Nasal cavity respiratory epithelium epithelial cell of viscerocranial mucosa (primary cell): Measurements from ENCODE around the gene TOM1. TPM values are rescaled to one million over a fixed set of nuclear protein-coding genes. Genes with fewer than 3 reads are reported as not detected.

Experiments used
- total RNA-seq: library from RNA; depleted of rRNA; stranded (reverse); fragments of >200 nt; gene quantifications from 2 replicates; pipeline ENCODE4 v1.2.3, GENCODE V29; 2014

TOM1 gene
- 29.0 and 39.2 TPM in 2 replicates for total RNA-seq

DNA sequence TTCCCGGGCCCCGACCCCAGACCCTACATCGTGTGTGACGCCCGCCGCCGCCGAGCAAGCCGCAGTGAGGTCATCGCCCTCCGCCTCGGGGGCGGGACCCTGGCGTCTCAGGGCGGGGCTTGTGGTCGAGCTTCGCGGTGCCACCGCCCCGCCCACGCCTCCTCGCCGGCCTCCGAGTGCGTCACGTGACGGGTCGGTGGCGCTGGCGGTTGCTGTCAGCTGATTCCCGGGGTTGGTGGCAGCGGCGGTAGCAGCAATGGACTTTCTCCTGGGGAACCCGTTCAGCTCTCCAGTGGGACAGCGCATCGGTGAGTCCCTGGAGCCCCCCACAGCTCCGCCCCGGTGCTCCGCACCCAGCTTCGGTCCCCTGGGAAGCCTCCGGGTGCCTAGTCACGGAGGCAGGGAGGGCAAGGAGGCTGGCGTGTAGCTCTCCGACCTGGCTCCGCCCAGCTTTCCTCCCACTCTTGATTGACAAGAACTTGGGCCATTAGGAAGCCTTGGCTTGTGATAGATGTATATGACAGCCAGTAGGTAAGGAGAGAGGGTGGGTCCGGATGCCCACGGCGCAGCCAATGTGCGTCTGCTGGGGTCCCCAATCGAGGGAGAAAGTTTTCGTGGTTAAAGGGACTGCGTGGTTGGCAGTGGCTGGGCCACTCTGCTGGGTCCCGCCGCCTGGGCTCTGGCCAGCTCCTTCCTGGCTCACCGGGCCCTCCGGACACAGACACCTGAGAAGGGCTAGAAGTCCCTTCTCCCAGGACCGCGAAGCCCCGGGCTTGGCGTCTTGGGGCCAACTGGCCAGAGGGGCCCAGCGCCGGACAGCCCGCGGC, at the start of gene TOM1:
Gene TOM1, plus strand, starts transcription at position 222 of the 827 bp plus-strand sequence. Its CDS starts 35 bp downstream, at position 257.

DNA sequence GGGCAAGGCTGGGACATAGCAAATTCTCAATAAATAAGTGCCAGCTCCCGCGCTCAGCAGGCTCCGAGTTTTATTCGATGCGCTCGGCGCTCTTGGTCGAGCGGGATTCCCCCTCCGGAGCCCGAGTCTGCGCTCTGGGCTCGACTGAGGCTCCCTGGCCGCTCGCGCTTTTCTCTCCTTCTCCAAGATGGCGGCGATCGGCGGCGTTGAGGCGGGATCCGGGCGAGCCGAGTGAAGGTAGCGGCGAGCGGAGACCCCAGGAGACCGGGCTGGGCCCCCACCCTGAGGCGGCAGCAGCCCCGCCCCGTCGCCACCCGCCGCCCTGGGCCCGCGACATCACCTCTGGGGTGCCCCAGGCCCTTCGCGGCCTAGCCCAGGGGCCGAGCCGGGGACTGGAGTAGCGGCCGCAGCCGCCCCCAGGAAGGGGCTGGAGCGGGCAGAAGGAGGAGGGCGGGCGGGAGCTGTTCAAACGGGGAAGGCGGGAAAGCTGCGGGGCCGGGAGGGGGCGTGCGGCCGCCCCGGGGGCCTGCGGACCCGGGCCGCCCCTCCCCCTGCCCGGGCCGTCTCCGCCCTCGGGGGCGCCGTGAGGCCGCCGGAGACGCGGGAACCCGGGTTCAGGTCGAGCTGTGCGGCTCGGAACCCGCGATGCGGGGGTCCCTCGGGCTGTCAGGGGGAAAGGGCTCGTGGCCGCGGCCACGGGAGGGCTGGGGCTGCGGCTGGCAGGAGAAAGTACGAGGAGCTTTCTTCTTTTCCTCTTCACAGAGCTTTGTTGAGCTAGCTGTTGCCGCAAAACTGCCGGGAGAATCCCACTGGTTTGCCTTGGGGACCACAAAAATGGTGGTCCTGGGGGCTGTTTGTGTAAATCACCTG, 42.1 kb upstream of the TOM1 start, which contains the start of gene HMGXB4:
Gene HMGXB4, plus strand, starts transcription at position 173 of the 870 bp plus-strand sequence. CDS start 4,898 bp downstream, outside the sequence.

DNA sequence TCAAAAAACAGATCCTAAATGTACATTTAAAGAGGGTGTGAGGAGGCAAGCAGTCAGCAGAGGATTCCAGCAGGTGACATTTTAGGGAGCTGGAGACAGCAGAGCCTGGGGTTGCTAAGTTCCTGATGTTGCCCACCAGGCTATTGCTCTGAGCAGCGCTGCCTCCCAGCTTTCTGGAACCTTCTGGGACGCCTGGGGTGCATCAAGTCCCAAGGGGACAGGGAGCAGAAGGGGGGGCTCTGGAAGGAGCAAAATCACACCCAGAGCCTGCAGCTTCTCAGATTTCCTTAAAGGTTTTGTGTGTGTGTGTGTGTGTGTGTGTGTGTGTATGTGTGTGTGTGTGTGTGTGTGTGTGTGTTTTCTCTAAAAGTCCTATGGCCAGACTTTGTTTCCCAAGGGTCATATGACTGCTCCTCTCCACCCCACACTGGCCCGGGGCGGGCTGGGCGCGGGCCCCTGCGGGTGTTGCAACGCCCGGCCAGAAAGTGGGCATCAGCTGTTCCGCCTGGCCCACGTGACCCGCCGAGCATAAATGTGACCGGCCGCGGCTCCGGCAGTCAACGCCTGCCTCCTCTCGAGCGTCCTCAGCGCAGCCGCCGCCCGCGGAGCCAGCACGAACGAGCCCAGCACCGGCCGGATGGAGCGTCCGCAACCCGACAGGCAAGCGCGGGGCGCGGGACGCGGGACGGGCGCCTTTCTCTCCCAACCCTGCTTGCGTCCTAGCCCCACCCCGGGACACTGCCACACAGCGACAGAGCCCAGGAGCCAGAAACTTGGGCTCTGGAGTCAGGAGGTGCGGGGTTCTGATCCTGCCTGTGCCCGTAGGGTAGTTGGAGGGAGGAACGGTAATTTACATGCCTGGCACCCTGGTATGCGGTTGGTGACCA, 81.1 kb downstream of the TOM1 start, which contains the start of gene HMOX1:
Gene HMOX1, plus strand, starts transcription at position 560 of the 887 bp plus-strand sequence. Its CDS starts 78 bp downstream, at position 638.

Other genes starting within 250 kb of the TOM1 start
- gene ISX, start 233.7 kb upstream of the TOM1 start, total RNA-seq = not detected in 2 replicates
- 18.9 and 21.5 TPM in 2 replicates for gene HMGXB4, start 42.4 kb upstream of the TOM1 start, total RNA-seq
- 6.2 and 13.7 TPM in 2 replicates for gene HMOX1, start 81.2 kb downstream of the TOM1 start, total RNA-seq
- 8.2 and 9.0 TPM in 2 replicates for gene MCM5, start 100.2 kb downstream of the TOM1 start, total RNA-seq
- under 0.01 and 0.14 TPM in 2 replicates for gene RASD2, start 240.9 kb downstream of the TOM1 start, total RNA-seq